Kidney capillary endothelial cell (primary cell): ENCODE measurements around the gene RFK.
A peak's percentile ranks its signal among the peaks of the same experiment; 100 is the strongest.
"Not testable (repeated sequence)": the region's sequence is repeated elsewhere in the genome, so short reads cannot be mapped to it uniquely, and the experiment has no call there.

Experiments
- DNase-seq: peaks from one replicate; pipeline ENCODE4 v3.0.0-alpha.2; 2018; ENCODE audit warnings: low spot score

RFK gene

DNA sequence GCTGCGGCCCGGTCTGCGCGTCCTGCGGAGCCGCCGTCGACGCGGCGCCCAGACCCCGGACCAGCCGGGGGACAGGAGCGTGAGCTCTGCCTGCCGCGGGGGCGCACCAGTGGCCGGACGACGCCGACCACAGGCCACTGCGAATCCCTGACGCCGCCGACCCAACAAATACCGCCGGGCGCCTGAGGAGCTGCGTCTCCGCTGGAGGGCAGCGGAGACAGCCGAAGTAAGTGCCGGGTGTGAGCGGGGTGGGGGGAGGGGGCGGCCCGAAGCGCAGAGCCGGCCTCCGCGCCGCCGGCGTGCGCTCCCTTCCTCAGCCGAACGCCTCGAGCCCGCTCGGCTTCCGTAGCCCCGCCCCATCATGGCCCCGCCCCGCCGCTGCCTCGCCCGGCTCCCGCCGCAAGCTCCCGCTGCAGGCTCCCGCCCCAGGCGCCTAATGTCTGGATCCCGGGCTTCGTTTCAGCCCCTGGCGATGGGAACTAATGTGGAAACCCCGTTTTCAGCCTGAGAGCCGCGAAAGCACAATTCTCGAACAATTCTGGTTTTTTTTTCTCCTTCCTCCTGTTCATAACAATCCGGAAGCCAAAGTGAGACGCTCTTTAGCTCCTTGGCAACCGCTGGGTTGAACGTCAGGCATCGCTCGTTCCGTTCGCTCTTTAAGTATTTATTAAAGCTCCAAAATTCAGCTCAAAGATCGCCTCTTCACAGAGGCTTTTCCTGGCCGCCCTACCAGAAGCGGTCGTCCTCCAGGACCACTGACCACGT lies at the start of gene RFK:
TSS of gene RFK (minus strand) at position 232 of the 765 bp plus-strand sequence. CDS start 255 bp downstream, outside the sequence.
- DNase-seq = peak; percentile 89

- DNase-seq = no peak
These were observed 49.7 kb upstream of the RFK start for GRCh38 chr9:76443887-76444286.

DNA sequence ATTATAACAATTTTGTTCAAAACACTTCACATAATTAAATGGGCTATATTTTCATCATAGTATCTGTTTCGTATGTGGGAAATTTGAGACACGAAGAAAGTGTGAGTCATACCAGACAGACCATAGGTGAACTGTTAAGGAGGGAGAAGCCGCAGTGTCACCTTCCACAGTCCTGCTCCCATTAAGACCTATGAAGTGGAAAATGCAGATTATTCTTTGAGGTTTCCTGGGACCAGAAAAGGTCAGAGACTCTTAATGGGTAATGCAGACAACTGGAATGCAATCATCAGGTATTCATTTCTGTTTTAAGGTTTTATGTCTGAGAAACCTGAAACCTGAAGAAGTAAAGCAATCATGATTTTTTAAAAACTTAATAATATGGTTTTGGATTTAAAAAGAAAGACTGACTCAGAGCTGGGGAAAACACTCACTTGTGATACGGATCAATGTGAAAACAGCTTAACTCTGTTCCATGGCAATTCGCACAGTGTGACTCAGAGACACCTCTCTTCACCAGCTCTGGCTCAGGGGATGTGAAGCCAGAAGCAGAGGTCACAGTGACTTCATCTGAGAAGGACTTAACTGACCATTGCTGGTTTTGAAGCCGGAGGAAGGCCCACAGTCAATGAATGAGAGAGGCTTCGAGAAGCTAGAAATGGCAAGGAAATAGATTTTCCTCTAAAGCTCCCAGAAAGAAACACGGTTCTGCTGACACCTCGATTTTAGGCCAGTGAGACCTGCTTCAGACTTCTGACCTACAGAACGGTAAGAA lies 47.5 kb upstream of the RFK start:
- DNase-seq = no peak

DNA sequence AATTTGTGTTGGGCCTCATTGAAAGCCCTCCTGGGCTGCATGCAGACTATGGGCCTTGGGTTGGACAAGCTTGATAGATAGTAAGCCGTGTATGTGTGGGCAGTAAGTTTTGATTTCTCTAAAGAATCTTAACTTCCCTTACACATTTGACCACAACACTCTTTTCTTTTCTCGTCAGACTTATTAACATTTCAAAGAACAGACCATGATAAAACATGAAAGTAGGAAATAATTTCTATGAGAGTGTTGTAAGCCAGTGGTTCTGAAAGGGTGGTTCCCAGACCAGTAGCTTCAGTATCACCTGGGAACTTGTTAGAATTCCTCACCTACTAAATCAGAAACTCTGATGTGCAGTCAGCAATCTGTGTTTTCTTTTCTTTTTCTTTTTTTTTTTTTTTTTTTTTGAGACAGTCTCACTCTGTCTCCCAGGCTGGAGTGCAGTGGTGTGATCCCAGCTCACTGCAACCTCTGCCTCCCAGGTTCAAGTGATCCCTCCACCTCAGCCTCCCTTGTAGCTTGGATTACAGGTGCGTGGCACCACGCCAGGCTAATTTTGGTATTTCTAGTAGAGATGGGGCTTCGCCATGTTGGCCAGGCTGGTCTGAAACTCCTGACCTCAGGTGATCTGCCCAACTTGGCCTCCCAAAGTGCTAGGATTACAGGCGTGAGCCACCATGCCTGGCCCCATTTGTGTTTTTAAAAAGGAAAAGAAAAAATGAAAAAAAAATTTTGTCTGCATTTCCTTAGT lies 44.8 kb upstream of the RFK start:
- no peak for DNase-seq

GRCh38 chr9:76437017-76437699 lies 42.9 kb upstream of the RFK start:
- not testable (repeated sequence) for DNase-seq

DNA sequence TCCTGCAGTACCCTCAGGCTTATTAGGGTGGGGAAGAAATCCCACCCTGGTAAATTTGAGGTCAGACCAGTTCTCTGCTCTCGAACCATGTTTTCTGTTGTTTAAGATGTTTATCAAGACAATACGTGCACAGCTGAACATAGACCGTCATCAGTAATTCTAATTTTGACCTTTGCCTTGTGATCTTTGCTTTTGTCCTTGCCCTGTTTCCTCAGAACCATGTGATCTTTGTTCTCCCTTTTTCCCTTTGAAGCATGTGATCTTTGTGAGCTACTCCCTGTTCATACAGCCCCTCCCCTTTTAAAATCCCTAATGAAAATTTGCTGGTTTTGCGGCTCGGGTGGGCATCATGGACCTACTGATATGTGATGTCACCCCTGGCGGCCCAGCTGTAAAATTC lies 40.7 kb upstream of the RFK start:
- not testable (repeated sequence) for DNase-seq

- DNase-seq = no peak
These were observed 39.6 kb upstream of the RFK start for GRCh38 chr9:76433836-76434235.

DNA sequence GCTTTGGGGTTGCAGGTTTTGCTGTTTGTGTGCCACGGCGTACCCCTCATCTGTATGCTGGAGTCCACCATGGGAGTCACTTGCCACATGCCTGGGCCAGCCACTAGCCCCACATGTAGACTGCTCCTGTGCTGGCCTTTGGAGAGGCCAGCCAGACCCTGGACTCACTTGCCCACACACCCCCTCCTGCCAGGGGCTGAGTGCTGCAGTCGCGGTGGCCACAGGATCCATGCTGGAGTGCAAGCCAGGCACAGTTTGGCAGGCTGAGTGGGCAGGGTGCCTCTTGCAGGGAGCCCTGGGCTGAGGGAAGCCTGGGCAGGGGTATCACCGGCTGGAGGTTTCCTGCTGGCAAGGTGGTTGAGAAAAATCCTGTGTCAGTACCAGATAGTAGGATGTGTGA lies 39.2 kb upstream of the RFK start:
- no peak for DNase-seq

DNA sequence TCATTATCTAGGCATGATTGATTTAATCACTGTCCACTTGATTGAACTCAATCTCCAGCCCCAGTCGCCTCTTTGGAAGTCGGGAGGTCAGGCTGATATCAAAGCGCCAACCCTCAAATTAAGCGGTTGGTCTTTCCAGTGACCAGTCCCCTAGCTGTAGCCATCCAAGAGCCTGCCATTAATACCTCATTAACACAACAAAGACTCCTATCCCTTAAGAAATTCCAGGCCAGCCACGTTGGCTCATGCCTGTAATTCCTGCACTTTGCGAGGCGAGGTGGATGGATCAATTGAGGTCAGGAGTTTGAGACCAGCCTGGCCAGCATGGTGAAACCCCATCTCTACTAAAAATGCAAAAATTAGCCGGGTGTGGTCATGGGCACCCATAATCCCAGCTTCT lies 37.4 kb upstream of the RFK start:
- no peak for DNase-seq

- no peak for DNase-seq
These were observed 32.7 kb upstream of the RFK start for GRCh38 chr9:76426807-76427419.

GRCh38 chr9:76425677-76426453 lies 31.6 kb upstream of the RFK start:
- DNase-seq = no peak

DNA sequence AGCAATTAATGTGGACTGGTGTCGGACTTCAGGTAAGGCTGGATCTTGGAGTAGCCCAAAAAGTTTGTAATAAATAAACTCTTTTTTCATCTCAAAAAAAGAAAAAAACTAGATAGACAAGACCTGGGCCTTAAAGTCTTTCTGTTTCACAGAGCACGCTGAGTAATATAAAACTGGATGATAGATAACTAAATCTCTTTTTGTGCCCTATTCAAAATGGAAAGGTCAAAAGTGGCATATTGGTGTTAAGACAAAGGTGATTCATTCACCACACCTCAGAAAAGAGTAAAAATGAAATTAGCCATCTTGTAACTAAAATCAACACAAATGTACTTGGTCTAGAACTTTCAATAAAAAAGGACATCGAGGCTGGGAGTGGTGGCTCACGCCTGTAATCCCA lies 30.3 kb upstream of the RFK start:
- no peak for DNase-seq

GRCh38 chr9:76423216-76424177 lies 29.3 kb upstream of the RFK start:
- no peak for DNase-seq

DNA sequence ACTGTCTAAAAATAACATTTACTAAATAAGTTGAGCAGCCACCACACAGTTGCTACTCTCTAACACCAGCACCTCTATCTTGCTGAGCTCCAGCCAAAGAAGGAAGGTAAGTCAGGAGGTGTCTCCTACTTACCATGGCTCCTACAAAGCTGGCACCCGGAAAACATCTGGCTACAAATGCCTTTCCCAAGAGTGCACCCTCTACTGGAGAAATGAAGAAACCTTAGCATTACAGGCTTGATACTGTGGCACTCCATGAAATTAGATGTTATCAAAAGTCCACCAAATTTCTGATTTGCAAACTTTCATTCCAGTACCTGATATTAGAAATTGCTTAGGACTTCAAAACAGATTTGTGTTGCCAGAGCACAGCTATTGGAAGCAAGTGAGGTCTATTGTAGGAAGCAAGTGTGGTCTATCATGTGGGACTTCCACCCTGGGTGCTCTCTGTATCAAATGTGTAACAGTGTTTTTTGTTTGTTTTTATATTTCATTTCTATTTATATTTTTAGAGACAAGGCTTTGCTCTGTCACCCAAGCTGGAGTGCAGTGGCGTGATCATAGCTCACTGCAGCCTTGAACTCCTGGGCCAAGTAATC lies 25.7 kb upstream of the RFK start:
- peak; percentile 11 for DNase-seq

GRCh38 chr9:76417394-76417793 lies 23.2 kb upstream of the RFK start:
- no peak for DNase-seq

GRCh38 chr9:76415731-76416130 lies 21.5 kb upstream of the RFK start:
- DNase-seq = no peak

DNA sequence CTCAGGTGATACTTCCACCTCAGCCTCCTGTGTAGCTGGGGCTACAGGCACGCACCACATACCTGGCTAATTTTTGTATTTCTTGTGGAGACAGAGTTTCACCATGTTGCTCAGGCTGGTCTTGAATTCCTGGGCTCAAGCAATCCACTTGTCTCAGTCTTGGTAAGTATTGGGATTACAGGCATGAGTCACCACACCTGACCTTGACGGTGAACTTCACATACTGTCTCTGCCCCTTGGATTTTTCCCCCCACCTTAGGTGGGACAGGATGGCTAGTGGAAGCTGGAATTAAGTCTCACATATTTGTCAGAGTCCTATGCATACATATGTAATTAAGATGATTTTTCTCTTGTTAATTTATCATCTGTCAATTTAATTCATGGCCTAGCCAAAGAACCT lies 20.9 kb upstream of the RFK start:
- no peak for DNase-seq

DNA sequence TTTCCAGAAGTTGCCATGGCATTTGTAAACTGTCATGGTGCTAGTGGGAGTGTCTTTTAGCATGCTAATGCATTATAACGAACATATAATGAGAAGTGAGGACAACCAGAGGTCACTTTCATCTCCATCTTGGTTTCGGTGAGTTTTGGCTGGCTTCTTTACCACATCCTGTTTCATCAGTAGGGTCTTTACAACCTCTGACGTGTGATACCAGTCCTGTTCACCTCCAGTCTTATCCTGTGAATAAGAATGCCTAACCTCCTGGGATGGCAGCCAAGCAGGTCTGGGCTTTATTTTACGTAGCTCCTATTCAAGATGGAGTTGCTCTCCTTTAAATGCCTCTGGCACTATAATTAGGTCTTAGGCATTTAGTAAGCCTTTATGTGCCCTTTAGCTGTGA lies 20.4 kb upstream of the RFK start:
- DNase-seq = no peak

DNA sequence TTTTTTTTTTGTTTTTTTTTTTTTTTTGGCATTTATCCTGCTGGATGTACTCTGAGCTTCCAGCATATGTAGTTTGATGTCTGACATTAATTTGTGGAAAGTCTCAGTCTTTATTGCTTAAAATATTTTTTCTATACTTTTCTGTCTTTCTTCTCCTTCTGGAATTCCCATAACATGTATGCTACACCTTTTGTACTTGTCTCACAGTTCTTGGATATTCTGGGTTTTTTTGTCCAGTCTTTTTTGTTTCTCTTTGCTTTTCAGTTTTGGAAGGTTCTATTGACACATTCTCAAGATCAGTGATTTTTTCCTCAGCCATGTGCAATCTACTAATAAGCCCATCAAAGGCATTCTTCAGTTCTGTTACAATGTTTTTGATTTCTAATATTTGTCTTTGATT lies 19.4 kb upstream of the RFK start:
- DNase-seq = no peak
